Measurements from ENCODE around the gene TKFC.

TKFC gene

GRCh38 chr11:61369372-61370348, 36.6 kb downstream of the TKFC start:
- peaks cover 73% of the 10 kb centered on the region for H3K36me3 ChIP-seq (ENCODE audit: control insufficient read depth, low read length)
- no peak overlapping the region for H3K27ac ChIP-seq (ENCODE audit: low read depth, low read length)
- H3K4me3 ChIP-seq (ENCODE audit: low read length) = no peak overlapping the region
- TF ChIP-seq, protein P1, sequence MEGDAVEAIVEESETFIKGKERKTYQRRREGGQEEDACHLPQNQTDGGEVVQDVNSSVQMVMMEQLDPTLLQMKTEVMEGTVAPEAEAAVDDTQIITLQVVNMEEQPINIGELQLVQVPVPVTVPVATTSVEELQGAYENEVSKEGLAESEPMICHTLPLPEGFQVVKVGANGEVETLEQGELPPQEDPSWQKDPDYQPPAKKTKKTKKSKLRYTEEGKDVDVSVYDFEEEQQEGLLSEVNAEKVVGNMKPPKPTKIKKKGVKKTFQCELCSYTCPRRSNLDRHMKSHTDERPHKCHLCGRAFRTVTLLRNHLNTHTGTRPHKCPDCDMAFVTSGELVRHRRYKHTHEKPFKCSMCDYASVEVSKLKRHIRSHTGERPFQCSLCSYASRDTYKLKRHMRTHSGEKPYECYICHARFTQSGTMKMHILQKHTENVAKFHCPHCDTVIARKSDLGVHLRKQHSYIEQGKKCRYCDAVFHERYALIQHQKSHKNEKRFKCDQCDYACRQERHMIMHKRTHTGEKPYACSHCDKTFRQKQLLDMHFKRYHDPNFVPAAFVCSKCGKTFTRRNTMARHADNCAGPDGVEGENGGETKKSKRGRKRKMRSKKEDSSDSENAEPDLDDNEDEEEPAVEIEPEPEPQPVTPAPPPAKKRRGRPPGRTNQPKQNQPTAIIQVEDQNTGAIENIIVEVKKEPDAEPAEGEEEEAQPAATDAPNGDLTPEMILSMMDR (IDR thresholded peaks at IDR 0.05; ENCODE audit: low read depth, low read length, poor library complexity, severe bottlenecking) = no peak
- TF ChIP-seq EZH2phosphoT487 (IDR thresholded peaks at IDR 0.05; ENCODE audit: borderline replicate concordance, low read length) = no peak
- peaks cover 4% of the 10 kb centered on the region for H3K79me2 ChIP-seq (ENCODE audit: control insufficient read depth, low read length)
- no peaks in the 10 kb centered on the region for H3K27me3 ChIP-seq (ENCODE audit: control insufficient read depth, low read length)
- no peaks in the 10 kb centered on the region for H3K9me2 ChIP-seq (replicated peaks; ENCODE audit: control insufficient read depth, low read length)
- 0 out of 2 replicates have a peak, but pooled peaks cover 5% of the 10 kb centered on the region for H3F3A ChIP-seq (ENCODE audit: control insufficient read depth, insufficient read depth)
- peaks cover 5% of the 10 kb centered on the region; the same call in 1 of the 2 replicates for H3K9me3 ChIP-seq (ENCODE audit: control insufficient read depth, insufficient read depth, low read length)
- no peaks in the 10 kb centered on the region for H3K4me1 ChIP-seq (ENCODE audit: control insufficient read depth, low read length)
- no peak overlapping the region for H3K4me2 ChIP-seq (ENCODE audit: low read length)
- H4K20me1 ChIP-seq (ENCODE audit: control insufficient read depth, insufficient read depth, low read depth, low read length) = no peaks in the 10 kb centered on the region

DNA sequence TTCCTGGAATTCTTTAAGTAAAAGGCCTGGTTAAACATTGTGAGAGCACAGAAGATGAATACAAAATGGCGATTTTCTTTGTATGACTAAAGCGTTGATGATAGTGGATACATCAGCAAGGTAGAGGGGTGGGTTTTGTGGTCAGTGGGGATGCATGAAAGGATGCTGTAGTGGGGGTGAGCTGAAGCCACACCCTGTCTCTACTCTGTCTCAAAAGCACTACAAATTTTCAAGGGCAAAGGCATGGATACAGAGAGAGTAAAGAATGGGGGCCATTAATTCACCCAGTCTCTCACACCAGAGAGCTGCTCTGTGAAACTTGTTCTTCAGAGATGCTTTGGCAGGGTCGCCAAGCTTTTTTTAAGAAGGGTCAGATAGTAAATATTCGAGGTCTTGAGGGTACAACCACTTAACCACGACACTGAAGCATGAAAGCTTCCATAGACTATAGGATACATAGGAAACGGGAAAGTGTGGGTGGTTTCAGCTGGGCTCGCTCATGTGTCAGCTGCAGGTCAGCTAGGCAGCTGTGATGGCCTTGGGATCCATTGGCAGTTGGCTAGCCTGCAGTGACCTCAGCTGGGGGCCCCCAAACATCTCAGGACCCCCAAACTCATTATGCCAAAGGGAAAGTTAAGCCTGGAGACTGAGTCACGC, 37.4 kb downstream of the TKFC start:
- Histone ChIP-seq H3K9me3 (ENCODE audit: control insufficient read depth, insufficient read depth, low read length) (peaks cover 5% of the 10 kb centered on the region; the same call in 1 of the 2 replicates), H3K4me1 (ENCODE audit: control insufficient read depth, low read length) (no peaks in the 10 kb centered on the region), H3K27me3 (ENCODE audit: control insufficient read depth, low read length) (no peaks in the 10 kb centered on the region), H3K79me2 (ENCODE audit: control insufficient read depth, low read length) (peaks cover 4% of the 10 kb centered on the region; the same call in 1 of the 2 replicates), H3K4me3 (ENCODE audit: low read length) (no peak overlapping the region), H3K9me2 (replicated peaks; ENCODE audit: control insufficient read depth, low read length) (no peaks in the 10 kb centered on the region), H4K20me1 (ENCODE audit: control insufficient read depth, insufficient read depth, low read depth, low read length) (no peaks in the 10 kb centered on the region), H3K27ac (ENCODE audit: low read depth, low read length) (no peak overlapping the region), H3F3A (ENCODE audit: control insufficient read depth, insufficient read depth) (0 out of 2 replicates have a peak, but pooled peaks cover 5% of the 10 kb centered on the region), H3K4me2 (ENCODE audit: low read length) (no peak overlapping the region), H3K36me3 (ENCODE audit: control insufficient read depth, low read length) (peaks cover 71% of the 10 kb centered on the region)
- no peak for TF ChIP-seq EZH2phosphoT487 (IDR thresholded peaks at IDR 0.05; ENCODE audit: borderline replicate concordance, low read length)
- TF ChIP-seq, protein P1 (IDR thresholded peaks at IDR 0.05; ENCODE audit: low read depth, low read length, poor library complexity, severe bottlenecking) = no peak

- Histone ChIP-seq H3K27ac (ENCODE audit: low read depth, low read length) (no peak overlapping the region), H3K79me2 (ENCODE audit: control insufficient read depth, low read length) (no peaks in the 10 kb centered on the region), H3K27me3 (ENCODE audit: control insufficient read depth, low read length) (no peaks in the 10 kb centered on the region), H3K9me2 (replicated peaks; ENCODE audit: control insufficient read depth, low read length) (no peaks in the 10 kb centered on the region), H3K4me1 (ENCODE audit: control insufficient read depth, low read length) (no peaks in the 10 kb centered on the region), H3K4me2 (ENCODE audit: low read length) (no peak overlapping the region), H3F3A (ENCODE audit: control insufficient read depth, insufficient read depth) (0 out of 2 replicates have a peak, but pooled peaks cover 5% of the 10 kb centered on the region), H3K9me3 (ENCODE audit: control insufficient read depth, insufficient read depth, low read length) (peaks cover 5% of the 10 kb centered on the region; the same call in 1 of the 2 replicates), H4K20me1 (ENCODE audit: control insufficient read depth, insufficient read depth, low read depth, low read length) (no peaks in the 10 kb centered on the region), H3K36me3 (ENCODE audit: control insufficient read depth, low read length) (peaks cover 50% of the 10 kb centered on the region), H3K4me3 (ENCODE audit: low read length) (no peak overlapping the region)
- TF ChIP-seq EZH2phosphoT487 (IDR thresholded peaks at IDR 0.05; ENCODE audit: borderline replicate concordance, low read length) = no peak
- TF ChIP-seq, protein P1 (IDR thresholded peaks at IDR 0.05; ENCODE audit: low read depth, low read length, poor library complexity, severe bottlenecking) = no peak
These were observed 39.8 kb downstream of the TKFC start for GRCh38 chr11:61372659-61373420.
